Glomerular endothelial cell (primary cell): ENCODE data around the gene STRBP. TPM values are rescaled to one million over a fixed set of nuclear protein-coding genes. Genes with fewer than 3 reads are reported as not detected.
"Not testable (repeated sequence)": the region's sequence is repeated elsewhere in the genome, so short reads cannot be mapped to it uniquely, and the experiment has no call there.

Source experiments
- DNase-seq: peaks from one replicate; pipeline ENCODE4 v3.0.0-alpha.2; 2011; ENCODE audit warnings: low read depth, low spot score; ENCODE audit errors: extremely low read depth
- total RNA-seq: library from RNA; depleted of rRNA; stranded (reverse); fragments of >200 nt; gene quantifications from 2 replicates; pipeline ENCODE4 v1.2.3, GENCODE V29; 2015

Gene STRBP
- total RNA-seq, 1 donor from 2014 or later, result 10.3 TPM

- DNase-seq, result no peak
Observed at GRCh38 chr9:123283455-123283854, 15.1 kb upstream of the STRBP start.

GRCh38 chr9:123283048-123283408, 14.6 kb upstream of the STRBP start:
- no peak for DNase-seq

- DNase-seq, result no peak
Observed at GRCh38 chr9:123282362-123283047, 14.1 kb upstream of the STRBP start.

GRCh38 chr9:123281659-123282350, 13.4 kb upstream of the STRBP start:
- no peak for DNase-seq

GRCh38 chr9:123278879-123279493, 10.6 kb upstream of the STRBP start:
- not testable (repeated sequence) for DNase-seq

GRCh38 chr9:123278361-123278760, 10.0 kb upstream of the STRBP start:
- no peak for DNase-seq

- DNase-seq, result no peak
Observed at GRCh38 chr9:123276551-123276950, 8.2 kb upstream of the STRBP start.

- not testable (repeated sequence) for DNase-seq
Observed at GRCh38 chr9:123271133-123271532, 2.7 kb upstream of the STRBP start.

- DNase-seq, result no peak
Observed at GRCh38 chr9:123269281-123269680, 895 bp upstream of the STRBP start.

GRCh38 chr9:123268199-123268464, 254 bp downstream of the STRBP start:
- no peak for DNase-seq

- DNase-seq, result no peak
Observed at GRCh38 chr9:123267481-123268198, 746 bp downstream of the STRBP start.

- DNase-seq, result no peak
Observed at GRCh38 chr9:123266655-123267399, 1.6 kb downstream of the STRBP start.

GRCh38 chr9:123265833-123266232, 2.6 kb downstream of the STRBP start:
- DNase-seq, result no peak

GRCh38 chr9:123263227-123263626, 5.2 kb downstream of the STRBP start:
- no peak for DNase-seq

GRCh38 chr9:123262338-123262737, 6.0 kb downstream of the STRBP start:
- no peak for DNase-seq

GRCh38 chr9:123261006-123261677, 7.2 kb downstream of the STRBP start:
- no peak for DNase-seq

GRCh38 chr9:123260340-123260739, 8.0 kb downstream of the STRBP start:
- no peak for DNase-seq

- no peak for DNase-seq
Observed at GRCh38 chr9:123257276-123257675, 11.1 kb downstream of the STRBP start.

GRCh38 chr9:123255718-123256117, 12.7 kb downstream of the STRBP start:
- DNase-seq, result no peak

GRCh38 chr9:123253204-123253603, 15.2 kb downstream of the STRBP start:
- no peak for DNase-seq
